ENCODE measurements around the gene ACAA1. TPM values are rescaled to one million over a fixed set of nuclear protein-coding genes. Genes with fewer than 3 reads are reported as not detected.

Gene ACAA1
- total RNA-seq (2021; ENCODE audit: unreplicated experiment) (49.0 TPM), Bru-seq, nascent RNA (percentile 58 among the genes with signal in this experiment), BruChase-seq, experiment 1, labeled RNA remaining after a 6-hour chase (percentile 59 among the genes with signal in this experiment), BruChase-seq, experiment 2, labeled RNA remaining after a 2-hour chase (percentile 58 among the genes with signal in this experiment)
- 44.2 and 46.8 TPM in 2 replicates for polyA plus RNA-seq (2012)
- long read RNA-seq, transcript ACAA1-202 (12 exons, 1,785 nt): major isoform, 67 of 89 reads
- long read RNA-seq, transcript ACAA1-203 (10 exons, 1,944 nt): minor isoform, 5 of 89 reads
- long read RNA-seq, partial matches to known transcripts: 4 of 89 reads
- long read RNA-seq, other reads (novel, unspliced or antisense): 13 of 89 reads

- RAD21 ChIA-PET (ENCODE audit: low non-redundant PET in 1 of 2, low total read pairs in 2 of 2, uncharacterized antibody in 2 of 2, unreplicated experiment in 2 of 2): interaction anchor here in 1 of 2 experiments (1.1 kb wide), 1 partner anchor 28 kb away, joined by 3 read pairs; the partner anchor contains the start of gene OXSR1
- H3K4me1 ChIP-seq (ENCODE audit: control insufficient read depth in 1 of 2, insufficient read depth in 2 of 2, low read length in 2 of 2): peaks cover 36 to 70% of the 10 kb centered on the region in 2 experiments
Measured at GRCh38 chr3:38136777-38137614, at the start of gene ACAA1. Gene ACAA1 (minus strand): TSS chr3:38137127. CDS start chr3:38137035, 92 bp downstream.

GRCh38 chr3:38177181-38177580 is 40.3 kb upstream of the ACAA1 start:
- peaks cover 0 to 12% of the 10 kb centered on the region in 2 experiments; a peak in 1 of 4 replicates for H3K4me1 ChIP-seq (ENCODE audit: control insufficient read depth in 1 of 2, insufficient read depth in 2 of 2, low read length in 2 of 2)
- H3K9ac ChIP-seq (ENCODE audit: low read length): no peak overlapping the region
- no peak overlapping the region for H3K4me3 ChIP-seq (replicated peaks in 1 of 2; ENCODE audit: low read depth in 1 of 2, low read length in 2 of 2)
- H3K27me3 ChIP-seq (ENCODE audit: insufficient read depth, low read length): no peaks in the 10 kb centered on the region
- RAD21 ChIA-PET (ENCODE audit: low non-redundant PET in 1 of 2, low total read pairs in 2 of 2, uncharacterized antibody in 2 of 2, unreplicated experiment in 2 of 2): no interaction called here
- no peak for ATAC-seq
- H3K4me2 ChIP-seq (ENCODE audit: low read length): no peak overlapping the region
- intact Hi-C loops (cut with micrococcal nuclease): no loop called here
- H3K79me2 ChIP-seq (ENCODE audit: insufficient read depth, low read length): peaks cover 97% of the 10 kb centered on the region
- H4K20me1 ChIP-seq (ENCODE audit: insufficient read depth): no peaks in the 10 kb centered on the region; the same call in 1 of the 2 replicates
- H3K9me3 ChIP-seq (ENCODE audit: control insufficient read depth in 1 of 2, insufficient read depth in 1 of 2, low read depth in 1 of 2, low read length in 2 of 2): no peaks in the 10 kb centered on the region
- no peak overlapping the region for H3K27ac ChIP-seq (ENCODE audit: low read depth, low read length)
- H2AFZ ChIP-seq (ENCODE audit: low read depth, low read length, poor library complexity, severe bottlenecking): no peak overlapping the region
- BruUV-seq (replicated peaks): no TSS peak
- TF ChIP-seq TCF7L2 (IDR thresholded peaks at IDR 0.05; ENCODE audit: borderline replicate concordance, extremely low read depth, insufficient read depth, insufficient read length): no peak
- TF ChIP-seq EGR1 (IDR thresholded peaks at IDR 0.05; ENCODE audit: low read depth): no peak
- TF ChIP-seq FOSL1 (IDR thresholded peaks at IDR 0.05; ENCODE audit: low read depth): no peak
- no peaks in the 10 kb centered on the region for H3K9me2 ChIP-seq (ENCODE audit: insufficient read depth)
- POLR2A ChIA-PET: no interaction called here
- no peaks in the 10 kb centered on the region for H3K36me3 ChIP-seq (ENCODE audit: control insufficient read depth in 1 of 2, insufficient read depth in 2 of 2, low read length in 2 of 2)
- no peak for DNase-seq (ENCODE audit: low read depth, low spot score)
- CTCF ChIA-PET: no interaction called here

More at GRCh38 chr3:38136777-38137614, at the start of gene ACAA1:
- no peaks in the 10 kb centered on the region for H3K9me2 ChIP-seq (ENCODE audit: insufficient read depth)
- DNase-seq (ENCODE audit: low read depth, low spot score) (peak; percentile 98), ATAC-seq (peak; percentile 92)
- BruUV-seq (replicated peaks): no TSS peak
- peak within 1 kb of the TSS; percentile 87 to 91 for H3K4me3 ChIP-seq (replicated peaks in 1 of 2; ENCODE audit: low read depth in 1 of 2, low read length in 2 of 2)
- H3K4me2 ChIP-seq (ENCODE audit: low read length): peak within 1 kb of the TSS; percentile 91
- H3K27ac ChIP-seq (ENCODE audit: low read depth, low read length): peak within 1 kb of the TSS; percentile 75
- ChIA-PET CTCF (interaction anchor here (0.7 to 1.6 kb wide), 6 partner anchors 20 to 360 kb away, joined by 3 to 6 read pairs (median 4); partner anchors contain the start of genes OXSR1 and XYLB), POLR2A (interaction anchor here (0.7 to 1.4 kb wide), 10 partner anchors 9 to 209 kb away, joined by 3 to 19 read pairs (median 4); partner anchors contain the start of genes OXSR1 and XYLB)
- peak within 1 kb of the TSS; percentile 76 for H3K9ac ChIP-seq (ENCODE audit: low read length)
- intact Hi-C loops (cut with micrococcal nuclease): loop anchor here (2.0 to 10.0 kb wide), 2 partner anchors 28 to 318 kb away; partner anchors contain the start of genes ACVR2B and OXSR1
- TF ChIP-seq TCF7L2 (IDR thresholded peaks at IDR 0.05; ENCODE audit: borderline replicate concordance, extremely low read depth, insufficient read depth, insufficient read length) (peak; percentile 54), POLR2AphosphoS5 (IDR thresholded peaks at IDR 0.05; ENCODE audit: low read depth, low read length) (peak; percentile 98), YY1 (IDR thresholded peaks at IDR 0.05; ENCODE audit: extremely low read depth, insufficient replicate concordance, low read depth, low read length) (no peak), POLR2A (IDR thresholded peaks at IDR 0.05; ENCODE audit: borderline replicate concordance, extremely low read depth, insufficient read depth, insufficient read length) (peak; percentile 89), ZFX (IDR thresholded peaks at IDR 0.05) (peak; percentile 89), SIN3A (IDR thresholded peaks at IDR 0.05; ENCODE audit: low read depth) (no peak)
- H4K20me1 ChIP-seq (ENCODE audit: insufficient read depth): no peaks in the 10 kb centered on the region
- peaks cover 0 to 4% of the 10 kb centered on the region in 2 experiments; a peak in 1 of 4 replicates for H3K36me3 ChIP-seq (ENCODE audit: control insufficient read depth in 1 of 2, insufficient read depth in 2 of 2, low read length in 2 of 2)
- no peaks in the 10 kb centered on the region for H3K9me3 ChIP-seq (ENCODE audit: control insufficient read depth in 1 of 2, insufficient read depth in 1 of 2, low read depth in 1 of 2, low read length in 2 of 2)
- H3K27me3 ChIP-seq (ENCODE audit: insufficient read depth, low read length): no peaks in the 10 kb centered on the region
- peaks cover 12% of the 10 kb centered on the region for H3K79me2 ChIP-seq (ENCODE audit: insufficient read depth, low read length)
- no peak within 1 kb of the TSS for H2AFZ ChIP-seq (ENCODE audit: low read depth, low read length, poor library complexity, severe bottlenecking)
